NCI-H226 (cell line): ENCODE results near the gene TIGD3.
A peak's percentile ranks its signal among the peaks of the same experiment; 100 is the strongest.

ENCODE experiments used
- DNase-seq: peaks from one replicate; pipeline ENCODE4 v3.0.0-alpha.2; 2015

The TIGD3 gene

DNA sequence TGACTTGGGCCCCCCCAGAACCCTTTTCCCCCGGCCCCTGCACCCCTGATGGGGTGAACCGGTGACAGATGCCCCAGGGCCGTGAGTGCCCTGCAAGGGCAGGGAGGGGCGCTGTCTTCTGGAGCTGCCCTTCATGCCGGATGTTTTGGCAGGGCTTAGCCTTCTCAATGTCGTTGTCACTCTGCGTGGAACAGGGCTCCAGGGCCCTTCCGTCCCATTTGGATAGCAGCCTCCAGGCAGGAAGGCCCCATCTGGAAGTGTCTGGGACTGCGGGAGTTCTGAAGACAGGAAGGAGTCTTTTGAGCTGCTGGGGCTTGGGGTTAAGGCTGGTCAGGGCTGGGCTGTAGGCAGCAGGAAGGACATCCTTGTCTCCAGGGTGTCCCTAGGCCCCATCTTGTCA is 36.4 kb downstream of the TIGD3 start:
- peak; percentile 30 for DNase-seq

DNA sequence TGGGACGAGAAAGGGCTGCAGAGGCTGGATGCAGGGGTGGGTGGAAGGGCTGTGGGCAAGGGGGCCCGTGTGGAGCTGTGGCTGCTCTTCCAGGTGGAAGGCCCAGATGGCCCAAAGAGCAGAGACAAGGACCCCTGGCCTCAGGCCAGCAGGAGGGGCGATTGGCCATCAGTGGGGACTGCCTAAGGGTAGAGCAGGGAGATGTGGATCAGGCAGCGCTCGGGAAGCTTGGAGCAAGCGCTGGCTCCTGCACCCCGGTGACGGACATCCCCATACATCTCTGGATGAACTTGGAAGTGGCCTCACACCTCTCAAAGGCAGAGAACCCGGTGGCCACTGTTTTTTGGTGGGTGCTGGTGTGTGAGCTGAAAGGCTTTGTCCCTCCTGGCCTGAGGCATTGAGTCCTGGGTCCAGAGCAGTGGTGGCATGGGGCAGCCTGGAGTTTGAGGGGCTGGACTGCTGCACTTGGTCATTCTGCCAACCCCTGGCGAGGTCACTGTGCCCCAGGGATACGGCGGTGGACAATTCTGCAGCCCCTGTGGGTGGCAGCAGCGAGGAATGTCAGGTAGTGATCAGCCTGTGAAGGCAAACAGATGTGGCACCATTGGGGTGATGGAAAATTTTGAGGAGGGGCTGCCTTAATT is 37.8 kb downstream of the TIGD3 start:
- no peak for DNase-seq

DNA sequence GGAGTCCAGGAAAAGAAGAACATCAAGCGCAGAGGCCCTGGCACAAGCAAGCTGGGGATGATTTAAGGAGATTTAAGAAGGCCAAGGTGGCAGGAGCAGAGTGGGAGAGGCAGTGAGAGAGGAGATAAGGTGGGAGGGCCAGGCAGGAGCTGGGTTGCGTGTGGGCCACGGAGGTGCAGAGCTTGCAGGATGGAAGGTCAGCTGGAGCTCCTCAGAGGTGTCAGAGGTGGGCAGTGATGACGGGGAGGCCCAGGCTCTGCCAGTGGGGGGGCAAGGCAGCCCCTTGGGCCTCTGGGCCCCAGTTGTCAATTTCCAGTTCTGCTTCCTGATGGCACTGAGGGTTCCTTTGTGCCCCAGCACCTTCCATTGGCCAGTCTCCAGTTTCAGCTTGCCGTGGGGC is 38.3 kb downstream of the TIGD3 start:
- no peak for DNase-seq

DNA sequence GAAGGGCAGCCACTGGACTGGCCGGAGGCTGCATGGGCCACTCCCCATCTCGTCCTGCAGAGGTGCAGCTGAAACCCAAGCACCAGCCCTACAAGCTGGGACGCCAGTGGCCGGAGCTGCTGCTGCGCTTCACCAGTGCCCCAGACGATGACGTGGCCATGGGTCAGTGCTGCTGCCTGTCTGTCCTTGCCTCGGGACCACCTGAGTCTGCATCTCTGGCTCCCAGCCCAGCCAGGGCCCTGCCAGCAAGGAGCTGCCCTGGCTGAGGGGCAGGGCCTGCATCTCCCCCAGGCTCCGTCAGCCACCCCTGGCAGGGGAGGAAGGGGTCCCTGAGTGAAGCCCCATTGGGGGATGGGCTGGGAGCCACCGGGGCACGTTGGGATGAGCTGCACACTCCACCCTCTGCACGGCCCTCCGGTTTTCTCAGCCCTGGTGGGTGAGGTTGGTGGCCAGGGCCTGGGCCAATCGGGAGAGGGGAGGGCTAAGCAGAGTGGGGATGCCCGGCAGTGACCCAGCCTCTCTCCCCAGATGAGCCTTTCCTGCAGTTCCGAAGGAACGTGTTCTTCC is 39.0 kb downstream of the TIGD3 start:
- no peak for DNase-seq

DNA sequence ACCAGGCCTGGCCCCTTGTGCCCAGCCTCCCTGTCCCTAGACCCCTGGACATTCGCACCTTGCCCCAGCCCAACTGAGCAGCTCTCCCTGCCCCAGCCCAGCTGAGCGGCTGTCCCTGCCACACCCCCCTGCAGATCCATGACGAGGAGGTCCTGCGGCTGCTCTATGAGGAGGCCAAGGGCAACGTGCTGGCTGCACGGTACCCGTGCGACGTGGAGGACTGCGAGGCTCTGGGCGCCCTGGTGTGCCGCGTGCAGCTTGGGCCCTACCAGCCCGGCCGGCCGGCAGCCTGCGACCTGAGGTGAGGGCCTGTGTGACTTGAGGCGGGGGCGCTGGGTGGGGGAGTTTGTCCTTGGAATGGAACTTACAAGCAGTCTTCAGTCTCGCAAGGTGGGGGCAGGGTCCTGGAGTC is 39.6 kb downstream of the TIGD3 start:
- DNase-seq, result no peak

DNA sequence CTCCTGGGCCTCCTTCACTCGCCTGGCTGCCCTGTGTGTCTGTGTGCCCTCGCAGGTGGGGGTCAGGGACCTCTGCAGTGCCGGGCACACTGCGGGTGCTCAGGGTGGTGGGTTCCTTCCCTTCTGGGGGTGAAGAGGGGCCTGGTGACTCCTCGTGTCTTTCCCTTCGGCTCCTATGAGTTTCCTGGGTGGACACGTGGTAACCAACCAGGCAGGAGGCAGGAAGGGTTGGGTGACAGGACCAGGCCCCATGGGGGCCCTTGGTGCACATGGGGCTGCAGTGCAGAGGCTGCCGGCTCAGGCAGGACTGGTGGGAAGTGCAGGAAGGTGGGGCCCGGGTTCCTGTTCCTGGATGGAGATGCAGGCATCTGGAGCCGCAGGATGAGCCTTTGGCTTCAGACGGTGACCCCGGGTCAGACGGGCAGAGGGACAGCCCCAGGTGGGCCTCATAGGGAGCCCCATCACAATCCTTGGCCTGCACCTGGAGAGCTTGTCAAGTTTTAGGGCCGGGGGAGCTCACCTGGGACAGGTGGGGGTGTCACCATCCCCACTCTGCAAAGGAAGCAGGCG is 41.5 kb downstream of the TIGD3 start:
- DNase-seq, result no peak

DNA sequence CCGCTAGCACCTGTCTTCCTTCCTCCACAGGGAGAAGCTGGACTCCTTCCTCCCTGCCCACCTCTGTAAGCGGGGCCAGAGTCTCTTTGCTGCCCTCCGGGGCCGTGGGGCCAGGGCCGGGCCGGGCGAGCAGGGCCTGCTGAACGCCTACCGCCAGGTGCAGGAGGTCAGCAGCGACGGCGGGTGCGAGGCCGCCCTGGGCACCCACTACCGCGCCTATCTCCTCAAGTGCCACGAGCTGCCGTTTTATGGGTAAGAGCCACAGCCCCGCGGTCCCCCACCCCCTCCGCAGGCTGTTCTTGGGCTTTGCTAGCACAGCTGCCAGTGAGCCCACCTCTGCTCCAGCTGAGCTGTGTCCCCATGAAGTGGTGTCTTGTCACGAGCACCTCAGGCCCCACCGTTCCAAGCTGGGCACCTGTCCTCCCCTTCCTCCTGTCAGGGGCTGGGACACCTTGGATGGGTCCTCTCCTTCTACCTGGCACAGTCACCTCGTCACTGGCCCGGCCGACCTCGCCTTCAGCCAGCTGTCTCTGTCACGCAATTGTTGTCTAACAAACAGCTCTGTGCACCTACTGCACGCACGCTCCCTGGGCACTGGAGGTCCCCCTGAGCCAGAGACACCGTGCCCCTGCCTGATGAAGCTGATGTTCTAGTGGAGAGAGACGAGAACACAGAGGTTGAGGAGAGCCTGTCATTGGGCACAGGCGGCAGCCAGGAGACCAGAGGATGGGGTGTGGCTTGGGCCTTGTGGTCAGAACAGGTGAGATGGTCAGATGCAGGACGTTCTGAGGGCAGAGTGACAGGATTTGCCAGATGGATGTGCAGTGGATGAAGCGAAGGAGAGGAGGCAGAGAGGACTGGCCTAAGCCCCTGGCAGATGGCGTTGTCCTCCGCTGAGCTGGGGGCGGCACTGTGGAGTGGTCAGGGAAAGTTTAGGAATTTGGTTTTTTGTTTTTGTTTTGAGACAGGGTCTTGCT is 42.5 kb downstream of the TIGD3 start:
- DNase-seq, result no peak

DNA sequence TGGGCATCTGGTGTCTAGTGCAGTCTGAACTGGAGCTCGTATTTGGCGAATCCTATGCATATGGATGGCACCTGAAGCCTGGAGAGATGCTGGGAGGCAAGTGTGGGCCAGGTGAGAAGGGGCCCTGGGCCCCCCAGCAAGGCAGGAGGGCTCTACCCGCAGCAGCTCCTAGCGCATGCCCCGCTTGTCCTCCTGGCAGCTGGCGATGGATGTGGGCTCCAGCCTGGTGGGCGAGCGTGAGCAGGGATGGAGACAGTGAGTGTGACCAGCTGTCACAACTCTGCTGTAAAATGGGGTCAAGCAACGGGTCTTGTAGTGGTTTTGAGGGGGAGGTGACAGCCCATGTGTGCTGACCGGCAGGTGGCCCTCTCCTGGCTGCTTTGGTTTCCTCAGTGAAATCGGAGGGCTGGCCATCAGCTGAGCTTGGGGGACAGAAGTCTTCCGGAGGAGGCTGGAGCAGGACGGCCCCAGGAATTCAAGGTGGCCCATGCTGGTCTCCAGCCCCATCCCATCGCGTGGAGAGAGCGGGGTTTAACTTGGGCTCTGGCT is 43.9 kb downstream of the TIGD3 start:
- DNase-seq, result no peak

DNA sequence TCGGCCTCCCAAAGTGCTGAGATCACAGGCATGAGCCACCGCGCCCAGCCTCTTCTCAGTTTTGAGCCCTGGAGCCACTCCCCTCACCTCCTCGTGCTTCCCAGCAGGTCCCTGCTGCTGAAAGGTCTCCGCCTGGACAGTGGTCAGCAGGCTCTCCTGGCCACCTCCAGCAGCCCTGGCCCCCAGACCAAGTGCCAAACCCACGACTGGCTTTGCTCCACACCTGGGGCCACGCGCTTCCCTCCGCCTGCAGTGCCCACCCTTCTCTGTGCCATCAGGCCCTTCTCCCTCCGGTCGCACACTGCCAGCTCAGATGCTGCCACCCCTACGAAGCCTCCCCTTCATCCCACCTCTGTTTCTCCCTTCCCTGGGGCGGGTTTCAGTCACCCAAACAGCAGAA is 44.7 kb downstream of the TIGD3 start:
- no peak for DNase-seq

DNA sequence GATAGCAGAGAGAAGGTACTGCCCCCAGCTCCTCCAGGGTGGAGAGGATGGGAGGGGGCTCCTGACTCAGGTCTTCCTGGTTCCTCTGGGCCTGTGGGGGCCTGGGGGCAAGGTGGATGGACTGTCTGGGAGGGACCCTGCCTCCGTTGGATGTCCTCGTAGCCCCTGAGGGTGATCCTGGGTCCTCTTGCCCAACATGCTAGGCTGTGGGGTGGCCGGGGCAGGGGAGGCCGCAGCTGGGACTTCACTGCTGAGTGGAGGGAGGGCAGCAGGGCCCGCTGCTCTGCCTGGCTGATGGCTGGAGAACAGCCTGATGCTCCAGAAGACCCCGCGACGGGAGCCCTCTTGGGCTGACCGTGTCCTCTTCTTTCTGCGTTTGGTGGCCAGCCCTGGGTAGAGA is 45.3 kb downstream of the TIGD3 start:
- no peak for DNase-seq

DNA sequence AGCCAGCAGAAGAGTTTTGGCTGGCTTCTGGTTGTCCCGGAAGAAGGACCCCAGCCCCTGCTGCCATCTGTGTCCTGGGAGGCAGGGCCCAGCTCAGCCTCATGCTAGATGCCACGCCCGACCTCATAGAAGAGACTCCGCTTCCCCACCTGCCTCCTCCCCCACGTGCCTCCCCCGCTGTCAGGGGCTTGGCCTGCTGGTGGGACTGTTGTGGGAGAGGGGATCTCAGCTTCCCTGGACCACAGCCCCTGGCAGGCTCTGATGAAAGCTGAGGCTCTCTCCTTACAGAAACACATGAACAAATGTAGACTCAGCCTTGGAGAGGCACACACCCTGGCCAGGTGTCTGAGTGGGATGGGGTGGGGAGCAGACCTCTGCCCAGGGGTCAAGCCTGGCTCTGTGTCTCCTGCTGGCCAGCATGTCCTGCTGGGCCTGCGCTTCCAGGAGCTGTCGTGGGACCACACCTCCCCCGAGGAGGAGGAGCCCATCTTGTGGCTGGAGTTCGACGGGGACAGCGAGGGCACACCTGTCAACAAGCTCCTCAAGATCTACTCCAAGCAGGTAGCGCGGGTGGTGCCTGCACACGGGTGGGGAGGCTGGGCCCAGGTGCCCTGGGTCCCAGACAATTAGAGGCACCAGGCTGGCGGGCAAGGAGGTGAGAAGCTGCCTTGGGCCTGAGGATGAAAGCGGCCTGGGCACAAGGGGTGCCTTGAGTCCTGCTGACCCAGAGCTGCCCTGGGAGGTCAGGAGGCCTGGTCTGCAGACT is 45.9 kb downstream of the TIGD3 start:
- DNase-seq, result no peak

DNA sequence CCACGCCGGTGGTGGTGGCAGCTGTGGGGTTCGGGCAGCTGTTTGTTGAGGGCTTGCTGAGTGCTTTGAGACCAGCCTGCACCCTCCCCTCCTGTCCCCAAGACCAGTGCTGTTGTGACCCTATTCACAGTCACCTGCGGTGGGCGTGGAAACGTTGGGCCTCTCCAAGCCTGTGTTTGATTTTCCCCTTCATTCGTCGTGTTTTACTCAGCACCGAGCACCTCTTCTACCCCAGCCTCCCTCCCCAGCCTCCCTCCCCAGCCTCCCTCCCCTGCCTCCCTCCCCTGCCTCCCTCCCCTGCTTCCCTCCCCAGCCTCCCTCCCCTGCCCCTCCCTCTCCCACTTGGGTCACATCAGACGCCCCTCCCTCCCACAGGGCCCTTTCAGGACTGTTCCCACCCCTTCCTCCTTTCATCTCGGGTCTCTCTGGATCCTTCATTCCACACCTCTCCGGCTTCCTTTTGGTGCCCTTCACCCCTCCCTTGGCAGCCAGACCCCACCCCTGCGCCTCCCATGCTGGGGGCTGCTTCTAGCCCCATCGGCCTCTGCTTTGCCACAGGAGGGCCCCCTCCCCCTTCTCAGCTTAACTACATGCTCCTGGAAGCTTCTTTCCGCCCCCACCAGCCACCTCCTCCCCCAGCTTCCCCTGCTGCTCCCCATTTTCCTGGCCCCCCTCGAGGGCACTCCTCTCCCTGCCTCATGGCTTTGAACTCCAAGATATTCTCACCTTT is 46.7 kb downstream of the TIGD3 start:
- DNase-seq, result no peak

DNA sequence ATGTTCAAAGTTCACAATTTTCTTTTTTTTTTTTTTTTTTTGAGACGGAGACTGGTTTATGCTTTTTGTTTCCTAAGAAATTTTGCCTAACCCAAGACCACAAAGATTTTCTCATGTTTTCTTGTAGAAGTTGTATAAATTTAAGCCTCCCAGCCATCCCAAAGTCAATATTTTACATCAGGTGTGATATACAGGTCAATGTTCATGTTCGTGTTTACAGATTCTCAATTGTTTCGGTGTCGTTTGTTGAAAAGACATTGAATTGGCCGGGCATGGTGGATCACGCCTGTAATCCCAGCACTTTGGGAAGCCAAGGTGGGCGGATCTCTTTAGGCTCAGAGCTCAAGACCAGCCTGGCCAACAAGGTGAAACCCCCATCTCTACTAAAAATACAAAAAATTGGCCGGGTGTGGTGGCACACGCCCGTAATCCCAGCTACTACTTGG is 47.3 kb downstream of the TIGD3 start:
- DNase-seq, result no peak

DNA sequence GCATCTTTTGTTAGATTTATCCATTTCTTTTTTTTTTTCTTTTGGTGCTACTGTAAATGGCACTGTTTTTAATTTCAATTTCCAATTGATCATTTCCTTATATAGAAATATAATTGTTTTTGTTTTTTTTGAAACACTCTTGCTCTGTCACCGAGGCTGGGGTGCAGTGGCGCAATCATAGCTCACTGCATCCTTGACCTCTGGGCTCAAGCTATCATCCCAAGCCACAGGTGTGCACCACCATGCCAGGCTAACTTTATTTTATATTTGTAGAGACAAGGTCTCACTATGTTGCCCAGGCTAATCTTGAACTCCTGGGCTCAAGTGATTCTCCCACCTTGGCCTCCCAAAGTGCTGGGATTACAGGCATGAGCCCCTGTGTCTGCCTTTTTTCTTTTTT is 48.2 kb downstream of the TIGD3 start:
- DNase-seq, result no peak

DNA sequence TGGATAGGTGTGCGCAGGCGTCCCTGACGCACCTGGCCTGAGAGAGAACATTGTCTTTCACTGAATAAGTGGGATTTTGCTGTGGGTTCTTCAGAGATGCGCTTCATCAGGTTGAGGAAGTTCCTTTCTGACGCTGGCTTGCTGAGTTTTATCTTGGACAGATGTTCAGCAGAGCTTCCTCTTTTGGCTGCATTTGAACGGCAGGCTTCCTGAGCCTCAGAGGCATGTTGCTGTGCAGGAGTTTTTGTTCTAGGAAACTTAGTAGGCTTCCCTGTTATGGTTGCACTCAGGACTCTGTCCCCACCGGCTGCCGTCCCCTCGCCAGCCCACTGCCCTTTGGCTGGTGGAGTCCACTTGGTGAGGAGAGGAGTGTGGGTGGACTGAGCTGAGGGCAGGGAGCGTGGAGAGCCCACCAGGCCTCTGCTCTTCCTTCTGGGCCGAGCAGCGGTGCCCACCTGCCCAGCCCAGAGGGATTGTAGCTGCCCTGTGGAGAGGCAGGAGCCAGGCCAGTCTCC is 49.1 kb downstream of the TIGD3 start:
- DNase-seq, result no peak

DNA sequence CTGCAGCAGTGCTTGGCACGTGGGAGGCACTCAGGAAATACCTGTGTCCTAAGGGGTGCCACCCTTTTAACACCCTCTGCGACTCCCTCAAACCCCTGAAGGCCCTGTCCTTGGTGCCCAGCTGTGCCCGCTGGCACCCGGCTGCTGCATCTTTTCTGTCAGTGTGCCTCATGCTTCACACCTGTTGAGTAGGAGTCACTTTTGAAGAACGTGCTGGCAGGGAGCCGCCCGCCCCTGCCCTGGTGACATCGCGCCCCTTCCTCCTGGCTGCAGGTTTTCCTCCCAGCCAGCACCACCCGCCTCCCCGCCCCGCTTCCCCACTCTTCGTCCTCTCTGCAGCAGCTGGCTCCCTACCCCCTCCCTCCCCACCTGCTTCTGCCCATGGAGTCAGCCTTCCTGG is 49.7 kb downstream of the TIGD3 start:
- no peak for DNase-seq

DNA sequence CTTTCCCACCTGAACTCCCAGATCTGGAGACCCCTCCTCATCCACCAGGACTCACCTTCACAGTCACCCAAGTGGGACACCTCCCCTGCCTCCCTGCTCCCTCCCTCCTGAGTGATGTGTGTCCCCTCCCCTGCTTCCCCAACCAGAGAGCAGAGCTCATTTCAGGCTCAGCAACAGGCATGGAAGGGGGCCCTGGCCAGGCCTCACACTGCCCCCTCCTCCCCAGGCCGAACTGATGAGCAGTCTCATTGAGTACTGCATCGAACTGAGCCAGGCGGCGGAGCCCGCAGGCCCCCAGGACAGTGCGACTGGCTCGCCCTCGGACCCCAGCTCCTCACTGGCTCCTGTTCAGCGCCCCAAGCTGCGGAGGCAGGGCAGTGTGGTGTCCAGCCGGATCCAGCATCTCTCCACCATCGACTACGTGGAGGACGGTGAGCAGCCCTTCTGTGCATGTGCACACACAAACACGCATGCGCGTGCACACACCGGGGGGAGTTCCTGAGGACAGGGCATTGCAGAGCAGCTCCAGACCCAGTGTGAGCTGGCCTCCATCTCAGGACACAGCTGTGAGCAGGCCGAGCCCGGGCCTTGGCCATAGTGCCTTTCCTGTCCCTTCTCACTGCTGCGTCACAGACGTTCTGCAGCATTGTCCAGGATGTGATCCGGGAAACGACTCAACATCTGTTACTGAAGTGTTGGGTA is 50.2 kb downstream of the TIGD3 start:
- no peak for DNase-seq
